Right lobe of liver (tissue), 4 donors: Measurements from ENCODE around the gene ITPK1.

Experiments
- POLR2A ChIP-seq: fragments of 450-650 bp; IDR thresholded peaks from one replicate; pipeline ENCODE4 v1.6.1; 2017; ENCODE audit warnings: antibody characterized with exemption, mild to moderate bottlenecking
- TF ChIP-seq, protein P1 (sequence below), 4 donors: fragments of 200-600 bp in 3 of 4; fragments of 450-650 bp in 1 of 4; IDR thresholded peaks; one replicate each; pipeline versions ENCODE4 v1.5.1 to v1.8.0; 2016 to 2022; ENCODE audit warnings: antibody characterized with exemption in 4 of 4, mild to moderate bottlenecking in 2 of 4
- donor health status: DM: no; HTN: no; CAD: no.
- donor health status: DM: no; HTN: no; CAD: no.
- donor health status: DM: no; HTN: yes; CAD: no.

GRCh38 chr14:93113678-93114067, 2.1 kb downstream of the ITPK1 start:
- TF ChIP-seq, protein P1, sequence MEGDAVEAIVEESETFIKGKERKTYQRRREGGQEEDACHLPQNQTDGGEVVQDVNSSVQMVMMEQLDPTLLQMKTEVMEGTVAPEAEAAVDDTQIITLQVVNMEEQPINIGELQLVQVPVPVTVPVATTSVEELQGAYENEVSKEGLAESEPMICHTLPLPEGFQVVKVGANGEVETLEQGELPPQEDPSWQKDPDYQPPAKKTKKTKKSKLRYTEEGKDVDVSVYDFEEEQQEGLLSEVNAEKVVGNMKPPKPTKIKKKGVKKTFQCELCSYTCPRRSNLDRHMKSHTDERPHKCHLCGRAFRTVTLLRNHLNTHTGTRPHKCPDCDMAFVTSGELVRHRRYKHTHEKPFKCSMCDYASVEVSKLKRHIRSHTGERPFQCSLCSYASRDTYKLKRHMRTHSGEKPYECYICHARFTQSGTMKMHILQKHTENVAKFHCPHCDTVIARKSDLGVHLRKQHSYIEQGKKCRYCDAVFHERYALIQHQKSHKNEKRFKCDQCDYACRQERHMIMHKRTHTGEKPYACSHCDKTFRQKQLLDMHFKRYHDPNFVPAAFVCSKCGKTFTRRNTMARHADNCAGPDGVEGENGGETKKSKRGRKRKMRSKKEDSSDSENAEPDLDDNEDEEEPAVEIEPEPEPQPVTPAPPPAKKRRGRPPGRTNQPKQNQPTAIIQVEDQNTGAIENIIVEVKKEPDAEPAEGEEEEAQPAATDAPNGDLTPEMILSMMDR (IDR thresholded peaks at IDR 0.05), result no peak
- no peak for TF ChIP-seq POLR2A
